ENCODE measurements around the gene DTNBP1. TPM values are rescaled to one million over a fixed set of nuclear protein-coding genes. Genes with fewer than 3 reads are reported as not detected.
"Not testable (repeated sequence)": the region's sequence is repeated elsewhere in the genome, so short reads cannot be mapped to it uniquely, and the experiment has no call there.

DTNBP1 gene
- polyA plus RNA-seq, 3 donors = 9.3 to 15.0 (median 13.4) TPM

- no peak overlapping the region for H3K27ac ChIP-seq (ENCODE audit: low read depth, low read length)
- WGBS, 3 donors = 86 to 94% (median 91%) methylated on average over 3 of the region's 3 CpGs
Observed at GRCh38 chr6:15673666-15674065, 10.8 kb upstream of the DTNBP1 start.

DNA sequence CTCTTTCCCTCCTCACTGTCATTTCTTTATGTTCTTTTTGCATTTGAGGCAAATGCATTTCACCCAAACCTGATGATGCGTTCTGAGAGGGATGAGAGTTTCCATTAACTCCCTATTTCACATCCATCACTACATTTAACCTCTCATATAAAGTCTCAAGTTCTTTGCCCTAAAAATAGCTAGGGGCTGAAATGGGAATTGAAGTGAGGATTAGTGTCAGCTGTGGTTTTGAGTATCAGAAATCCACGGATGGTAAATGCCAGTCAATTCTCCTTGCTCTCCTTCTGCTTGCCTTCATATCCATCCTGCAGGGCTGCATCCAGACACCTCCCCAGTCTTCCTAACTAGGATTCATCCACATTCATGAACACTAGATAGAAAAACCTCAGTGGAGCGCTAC lies 10.0 kb upstream of the DTNBP1 start:
- WGBS, 3 donors = 74 to 80% (median 77%) methylated on average over 3 of the region's 3 CpGs
- H3K27ac ChIP-seq (ENCODE audit: low read depth, low read length) = no peak overlapping the region

DNA sequence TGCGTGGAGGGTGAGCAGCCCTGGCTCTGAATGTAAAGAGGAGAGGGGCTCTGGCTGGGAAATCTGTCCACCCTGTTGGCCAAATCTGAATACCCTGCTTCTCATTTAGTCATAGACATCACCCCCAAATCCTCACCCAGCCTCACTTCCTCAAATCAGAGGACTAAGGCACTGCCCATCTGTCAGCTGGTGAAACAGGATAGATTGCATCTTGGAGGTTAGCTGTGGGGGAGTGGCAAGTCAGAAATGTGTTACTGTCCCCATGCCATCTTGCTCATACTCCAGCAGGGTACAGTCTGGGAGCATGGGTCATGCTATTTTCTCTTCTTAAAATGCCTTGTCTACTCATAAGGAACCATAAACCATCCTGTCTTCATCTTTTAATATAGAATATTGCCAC lies 9.5 kb upstream of the DTNBP1 start:
- 92 to 100% (median 100%) methylated on average over 1 of the region's 1 CpG for WGBS, 3 donors
- H3K27ac ChIP-seq (ENCODE audit: low read depth, low read length) = no peak overlapping the region

GRCh38 chr6:15668918-15669317 lies 6.1 kb upstream of the DTNBP1 start:
- H3K27ac ChIP-seq (ENCODE audit: low read depth, low read length) = no peak overlapping the region
- WGBS, 3 donors = 65 to 78% (median 71%) methylated on average over 2 of the region's 2 CpGs

DNA sequence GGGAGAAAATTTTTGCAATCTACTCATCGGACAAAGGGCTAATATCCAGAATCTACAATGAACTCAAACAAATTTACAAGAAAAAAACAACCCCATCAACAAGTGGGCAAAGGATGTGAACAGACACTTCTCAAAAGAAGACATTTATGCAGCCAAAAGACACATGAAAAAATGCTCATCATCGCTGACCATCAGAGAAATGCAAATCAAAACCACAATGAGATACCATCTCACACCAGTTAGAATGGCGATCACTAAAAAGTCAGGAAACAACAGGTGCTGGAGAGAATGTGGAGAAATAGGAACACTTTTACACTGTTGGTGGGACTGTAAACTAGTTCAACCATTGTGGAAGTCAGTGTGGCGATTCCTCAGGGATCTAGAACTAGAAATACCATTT lies 4.1 kb upstream of the DTNBP1 start:
- H3K27ac ChIP-seq (ENCODE audit: low read depth, low read length) = not testable (repeated sequence)
- WGBS, 3 donors = 93 to 96% (median 94%) methylated on average over 2 to 3 of the region's 4 CpGs

DNA sequence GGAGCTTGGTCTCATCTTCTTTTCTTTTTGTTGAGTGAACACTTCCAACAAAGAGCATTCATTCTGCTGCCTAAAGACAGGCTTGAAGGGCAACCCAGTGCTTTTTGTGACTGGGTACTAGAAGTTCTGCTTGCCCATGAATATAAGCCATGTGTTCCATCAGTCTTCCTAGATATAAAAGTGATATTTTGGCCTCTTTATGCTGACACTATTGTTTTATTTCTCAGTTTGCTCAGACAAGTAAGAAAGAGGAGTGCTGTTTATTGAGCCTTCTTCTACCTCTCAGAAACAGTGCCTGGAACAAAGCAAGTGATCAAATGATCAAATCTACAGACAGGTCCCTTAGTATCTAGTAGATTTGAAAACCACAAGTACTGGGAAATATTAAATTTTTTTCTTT lies 2.4 kb upstream of the DTNBP1 start:
- no peak overlapping the region for H3K27ac ChIP-seq (ENCODE audit: low read depth, low read length)

GRCh38 chr6:15663130-15663871 lies 473 bp upstream of the DTNBP1 start:
- no peak overlapping the region for H3K27ac ChIP-seq (ENCODE audit: low read depth, low read length)
- WGBS, 3 donors = 45 to 46% (median 45%) methylated on average over 18 of the region's 18 CpGs

- 7 to 12% (median 11%) methylated on average over 26 of the region's 26 CpGs for WGBS, 3 donors
- no peak overlapping the region for H3K27ac ChIP-seq (ENCODE audit: low read depth, low read length)
Observed at GRCh38 chr6:15661853-15662325, 939 bp downstream of the DTNBP1 start.

DNA sequence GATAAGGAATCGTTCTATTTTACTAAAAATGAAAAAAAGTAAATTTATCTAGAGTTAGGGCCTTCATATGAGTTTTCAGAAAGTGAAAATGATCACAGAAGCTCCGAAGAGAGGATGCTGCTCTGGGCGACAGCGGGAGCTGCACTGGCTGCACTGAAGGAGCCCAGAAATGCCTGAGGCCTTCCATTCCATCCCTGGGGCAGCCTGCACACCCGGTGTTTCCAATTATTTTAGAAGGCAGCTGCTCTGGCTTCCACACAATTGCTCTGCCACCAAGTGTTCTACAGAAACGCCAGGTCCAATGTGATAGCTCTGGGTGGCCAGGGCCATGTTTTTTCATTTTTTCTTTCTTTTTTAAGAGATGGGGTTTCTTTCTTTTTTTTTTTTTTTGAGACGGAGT lies 3.6 kb downstream of the DTNBP1 start:
- H3K27ac ChIP-seq (ENCODE audit: low read depth, low read length) = no peak overlapping the region
- WGBS, 3 donors = 87 to 93% (median 88%) methylated on average over 7 of the region's 7 CpGs

GRCh38 chr6:15658181-15658744 lies 4.6 kb downstream of the DTNBP1 start:
- WGBS, 3 donors = 80 to 88% (median 88%) methylated on average over 6 of the region's 6 CpGs

GRCh38 chr6:15657290-15657689 lies 5.5 kb downstream of the DTNBP1 start:
- WGBS, 3 donors = 93 to 96% (median 94%) methylated on average over 2 of the region's 2 CpGs
- no peak overlapping the region for H3K27ac ChIP-seq (ENCODE audit: low read depth, low read length)

More at GRCh38 chr6:15658181-15658744, 4.6 kb downstream of the DTNBP1 start:
- no peak overlapping the region for H3K27ac ChIP-seq (ENCODE audit: low read depth, low read length)

DNA sequence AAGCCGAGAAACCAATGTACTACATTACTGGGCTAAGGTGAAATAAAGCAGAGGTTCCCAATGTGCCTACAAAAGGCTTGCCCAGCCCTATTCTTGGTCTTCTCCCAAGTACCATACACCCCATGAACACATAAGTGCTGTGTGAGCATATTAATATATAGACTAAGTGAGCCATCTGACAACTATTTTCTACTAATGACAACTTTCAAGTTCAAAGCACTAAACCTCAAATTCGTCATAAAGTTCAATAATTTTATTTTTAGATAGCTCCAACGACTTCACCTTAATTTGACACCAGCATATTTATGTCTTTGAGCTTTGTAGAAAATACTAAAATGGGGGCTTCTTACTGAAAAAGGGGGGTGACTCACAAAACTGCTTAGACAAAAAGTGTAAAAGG lies 6.7 kb downstream of the DTNBP1 start:
- WGBS, 3 donors = 69 to 86% (median 85%) methylated on average over 3 of the region's 3 CpGs
- H3K27ac ChIP-seq (ENCODE audit: low read depth, low read length) = no peak overlapping the region

GRCh38 chr6:15654250-15654649 lies 8.6 kb downstream of the DTNBP1 start:
- 65 to 92% (median 69%) methylated on average over 4 of the region's 4 CpGs for WGBS, 3 donors
- H3K27ac ChIP-seq (ENCODE audit: low read depth, low read length) = no peak overlapping the region

DNA sequence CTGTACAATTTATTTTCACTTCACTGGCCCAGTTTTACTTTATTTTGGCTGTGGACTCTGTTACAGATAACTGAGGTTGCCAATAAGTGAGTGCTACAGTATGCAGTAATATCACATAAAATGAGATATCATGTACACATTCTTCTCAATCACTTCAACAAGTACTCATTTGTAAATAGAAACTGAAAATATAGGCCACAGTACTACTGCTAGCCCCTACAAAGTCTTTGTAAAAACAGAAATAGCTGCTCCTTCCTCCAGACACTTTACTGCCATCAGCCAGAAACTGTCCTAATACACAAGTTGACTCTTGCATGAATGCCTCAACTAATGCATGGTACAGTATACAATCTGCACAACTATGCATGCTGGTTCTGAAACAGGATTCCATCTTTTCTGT lies 9.2 kb downstream of the DTNBP1 start:
- no peak overlapping the region for H3K27ac ChIP-seq (ENCODE audit: low read depth, low read length)

DNA sequence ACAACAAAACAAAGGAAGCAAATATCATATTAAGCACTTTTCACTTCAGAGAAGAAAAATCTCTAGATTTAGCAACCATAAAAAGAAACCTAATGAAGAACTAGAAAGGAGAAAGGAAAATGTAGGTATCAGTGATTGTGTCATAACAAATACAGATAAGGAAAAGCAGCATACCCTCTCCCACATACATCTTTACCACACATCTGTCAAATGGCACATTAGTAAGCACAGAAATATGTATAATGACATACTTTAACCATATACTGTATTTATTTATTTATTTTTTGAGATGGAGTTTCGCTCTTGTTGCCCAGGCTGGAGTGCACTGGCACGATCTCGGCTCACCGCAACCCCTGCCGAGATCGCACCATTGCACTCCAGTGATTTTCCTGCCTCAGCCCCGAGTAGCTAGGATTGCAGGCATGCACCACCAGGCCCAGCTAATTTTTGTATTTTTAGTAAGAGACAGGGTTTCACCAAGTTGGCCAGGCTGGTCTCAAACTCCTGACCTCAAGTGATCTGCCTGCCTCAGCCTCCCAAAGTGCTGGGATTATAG lies 12.7 kb downstream of the DTNBP1 start:
- not testable (repeated sequence) for H3K27ac ChIP-seq (ENCODE audit: low read depth, low read length)
- 90 to 96% (median 91%) methylated on average over 7 of the region's 7 CpGs for WGBS, 3 donors

DNA sequence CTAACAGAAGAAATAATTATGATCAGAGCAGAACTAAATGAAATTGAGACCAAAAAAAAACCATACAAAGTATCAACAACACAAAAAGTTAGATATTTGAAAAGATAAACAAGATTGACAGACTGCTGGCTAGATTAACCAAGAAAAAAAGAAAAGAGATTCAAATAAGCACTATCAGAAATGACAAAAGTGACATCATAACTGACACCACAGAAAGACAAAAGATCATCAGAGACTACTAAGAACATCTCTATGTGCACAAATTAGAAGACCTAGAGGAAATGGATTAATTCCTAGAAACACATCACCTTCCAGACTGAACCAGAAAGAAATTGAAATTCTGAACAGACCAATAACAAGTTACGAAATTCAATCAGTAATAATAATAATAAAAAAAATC lies 17.9 kb downstream of the DTNBP1 start:
- WGBS, 3 donors = 95 to 100% (median 95%) methylated on average over 1 of the region's 1 CpG

DNA sequence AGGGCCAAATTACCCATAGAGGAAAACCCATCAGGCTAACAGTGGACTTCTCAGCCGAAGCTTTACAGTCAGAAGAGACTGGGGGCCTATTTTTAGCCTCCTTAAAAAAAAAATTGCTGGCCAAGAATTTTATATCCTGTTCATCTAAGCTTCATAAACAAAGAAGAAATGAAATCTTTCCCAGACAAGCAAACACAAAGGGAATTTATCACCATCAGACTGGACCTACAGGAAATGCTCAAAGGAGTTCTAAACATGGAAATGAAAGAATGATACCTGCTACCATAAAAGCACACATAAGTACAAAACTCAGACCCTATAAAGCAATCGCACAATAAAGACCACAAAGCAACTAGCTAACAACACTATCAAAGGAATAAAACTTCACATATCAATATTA lies 19.3 kb downstream of the DTNBP1 start:
- 94 to 98% (median 97%) methylated on average over 2 of the region's 2 CpGs for WGBS, 3 donors

More for the DNA sequence above, 17.9 kb downstream of the DTNBP1 start:
- H3K27ac ChIP-seq (ENCODE audit: low read depth, low read length) = no peak overlapping the region

DNA sequence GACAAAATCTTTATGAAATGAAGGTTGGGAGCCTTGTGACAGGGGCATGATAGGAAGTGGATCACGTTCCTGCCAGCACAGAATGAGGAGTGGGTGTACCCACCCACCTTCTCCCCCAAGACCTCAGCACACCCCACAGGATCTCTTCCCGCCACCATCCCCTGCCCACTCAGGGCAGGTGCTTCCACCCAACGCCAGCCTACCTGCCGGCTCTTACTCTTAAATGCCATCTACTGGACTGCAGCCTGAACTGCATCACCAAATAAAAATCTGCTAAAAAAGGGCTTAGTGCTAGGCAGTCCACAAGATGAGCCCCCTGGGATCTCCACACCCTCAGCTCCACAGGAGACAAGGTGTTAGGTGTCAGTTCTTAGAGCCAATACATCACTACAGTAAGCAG lies 20.6 kb downstream of the DTNBP1 start:
- WGBS, 3 donors = 69 to 84% (median 78%) methylated on average over 3 to 4 of the region's 4 CpGs

More for the DNA sequence above, 19.3 kb downstream of the DTNBP1 start:
- H3K27ac ChIP-seq (ENCODE audit: low read depth, low read length) = no peak overlapping the region

DNA sequence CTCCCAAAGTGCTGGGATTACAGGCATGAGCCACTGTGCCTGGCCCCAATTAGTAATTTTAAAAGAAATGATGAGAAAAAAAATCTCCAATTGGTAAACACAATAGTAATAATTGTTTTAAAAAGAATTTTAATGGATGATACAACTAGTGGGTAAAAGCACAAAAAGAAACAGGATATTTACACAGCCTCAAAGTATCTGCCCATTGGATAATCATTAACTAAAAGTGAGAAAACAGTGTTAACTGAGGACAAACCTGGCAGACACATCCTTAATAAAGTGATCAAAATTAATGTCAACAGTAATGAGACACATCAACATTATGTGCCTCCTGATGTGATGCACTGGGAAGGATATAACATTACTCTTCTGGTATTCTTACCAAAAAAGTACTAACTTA lies 24.5 kb downstream of the DTNBP1 start:
- no peak overlapping the region for H3K27ac ChIP-seq (ENCODE audit: low read depth, low read length)

More for the DNA sequence above, 20.6 kb downstream of the DTNBP1 start:
- H3K27ac ChIP-seq (ENCODE audit: low read depth, low read length) = no peak overlapping the region

DNA sequence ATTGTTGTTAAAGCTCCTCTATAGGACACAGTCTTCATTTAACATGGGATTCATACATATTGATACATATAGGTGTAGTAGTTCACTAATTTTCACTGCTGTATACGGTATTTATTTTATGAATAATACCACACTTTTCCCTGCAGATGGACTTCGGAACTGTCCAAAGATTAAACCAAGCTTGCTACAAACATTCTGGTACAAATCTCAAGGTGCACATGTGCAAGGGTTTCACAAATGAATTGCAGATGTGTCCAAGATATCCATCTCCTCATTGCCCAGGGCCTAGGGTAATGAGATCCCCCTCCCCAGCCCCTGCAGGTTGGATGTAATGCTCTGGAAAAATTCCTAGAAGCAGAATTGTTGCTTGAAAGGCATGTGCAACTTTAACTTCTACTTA lies 31.4 kb downstream of the DTNBP1 start:
- WGBS, 3 donors = 55 to 91% (median 87%) methylated on average over 2 of the region's 2 CpGs
- no peak overlapping the region for H3K27ac ChIP-seq (ENCODE audit: low read depth, low read length)

All from adipose tissue (tissue), 3 donors.